PC-9 (cell line): ENCODE results near the gene SRRM5. TPM values are rescaled to one million over a fixed set of nuclear protein-coding genes. Genes with fewer than 3 reads are reported as not detected.

Experiments used
- BruUV-seq: library from RNA; stranded (reverse); fragments of 400-500 nt; replicated peaks from 2 replicates; lab custom pipeline; 2021; lab: Mats Ljungman, UMichigan
- CTCF ChIA-PET: fragments of 300-600 bp; sonication (Branson Sonifier 250); formaldehyde crosslinking; loops from one replicate; lab custom pipeline; 2022; ENCODE audit warnings: antibody characterized with exemption; lab: Charles Lee
- POLR2A ChIA-PET: fragments of 300-600 bp; sonication (Branson Sonifier 250); formaldehyde crosslinking; loops from one replicate; lab custom pipeline; 2022; ENCODE audit warnings: antibody characterized with exemption; ENCODE audit not compliant: unreplicated experiment; lab: Charles Lee
- DNase-seq, 2 experiments: peaks; one replicate each; pipeline versions ENCODE4 v3.0.0 to v3.0.0-alpha.2; 2015 to 2022; ENCODE audit warnings: mixed read lengths in 1 of 2
- H2AFZ ChIP-seq: fragments of 200-600 bp; sonication (generic); 2 replicates; pipeline ENCODE4 v1.8.1; 2017; ENCODE audit warnings: antibody characterized with exemption
- H3F3A ChIP-seq: fragments of 200-600 bp; sonication (generic); 2 replicates; pipeline ENCODE4 v1.8.1; 2017; ENCODE audit warnings: antibody characterized with exemption, mild to moderate bottlenecking, low read depth; ENCODE audit not compliant: insufficient read depth
- H3K27ac ChIP-seq: fragments of 200-600 bp; sonication (generic); 2 replicates; pipeline ENCODE4 v1.6.1; 2016; ENCODE audit warnings: mixed run types
- H3K27me3 ChIP-seq: fragments of 200-600 bp; sonication (generic); 2 replicates; pipeline ENCODE4 v1.6.1; 2016; ENCODE audit warnings: low read depth, mixed run types; ENCODE audit not compliant: insufficient read depth
- H3K36me3 ChIP-seq: fragments of 200-600 bp; sonication (generic); 2 replicates; pipeline ENCODE4 v1.6.1; 2016; ENCODE audit warnings: low read depth, mixed run types
- H3K4me1 ChIP-seq: fragments of 200-600 bp; sonication (generic); replicated peaks from 2 replicates; pipeline ENCODE4 v1.6.1; 2016; ENCODE audit warnings: mixed run types; ENCODE audit not compliant: insufficient read depth
- H3K4me2 ChIP-seq: fragments of 200-600 bp; sonication (generic); 2 replicates; pipeline ENCODE4 v1.6.1; 2017; ENCODE audit warnings: mixed run types
- H3K4me3 ChIP-seq: fragments of 200-600 bp; sonication (generic); 2 replicates; pipeline ENCODE4 v1.6.1; 2016; ENCODE audit warnings: mixed run types
- H3K79me2 ChIP-seq: fragments of 200-600 bp; sonication (generic); 2 replicates; pipeline ENCODE4 v1.6.1; 2017; ENCODE audit warnings: low read depth, mixed run types
- H3K9me2 ChIP-seq: fragments of 200-600 bp; sonication (generic); 2 replicates; pipeline ENCODE4 v1.8.1; 2017; ENCODE audit warnings: mild to moderate bottlenecking; ENCODE audit not compliant: insufficient read depth
- H3K9me3 ChIP-seq: fragments of 200-600 bp; sonication (generic); 2 replicates; pipeline ENCODE4 v1.8.1; 2016; ENCODE audit warnings: low read depth; ENCODE audit not compliant: insufficient read depth
- H4K20me1 ChIP-seq: fragments of 200-600 bp; sonication (generic); 2 replicates; pipeline ENCODE4 v1.8.1; 2017; ENCODE audit not compliant: insufficient read depth
- EZH2 ChIP-seq: fragments of 200-600 bp; sonication (generic); IDR thresholded peaks from 2 replicates; pipeline ENCODE4 v1.8.0; 2017; ENCODE audit warnings: antibody characterized with exemption, low read depth
- intact Hi-C: fragments of 100-400 bp; cut with micrococcal nuclease; formaldehyde crosslinking; loops from one replicate; pipeline ENCODE4 v1.10.0; 2022; ENCODE audit not compliant: unreplicated experiment
- total RNA-seq: library from RNA; stranded (reverse); gene quantifications from 2 replicates; pipeline ENCODE4 v1.2.3, GENCODE V29; 2021
- TF ChIP-seq, protein P1 (sequence below): fragments of 200-600 bp; sonication (generic); conservative IDR thresholded peaks from 2 replicates; pipeline ENCODE4 v1.6.1; 2017; ENCODE audit warnings: mixed run types, antibody characterized with exemption, mild to moderate bottlenecking, moderate library complexity

SRRM5 gene
- total RNA-seq, 1 experiment from 2014 or later: 0.37 TPM

DNA sequence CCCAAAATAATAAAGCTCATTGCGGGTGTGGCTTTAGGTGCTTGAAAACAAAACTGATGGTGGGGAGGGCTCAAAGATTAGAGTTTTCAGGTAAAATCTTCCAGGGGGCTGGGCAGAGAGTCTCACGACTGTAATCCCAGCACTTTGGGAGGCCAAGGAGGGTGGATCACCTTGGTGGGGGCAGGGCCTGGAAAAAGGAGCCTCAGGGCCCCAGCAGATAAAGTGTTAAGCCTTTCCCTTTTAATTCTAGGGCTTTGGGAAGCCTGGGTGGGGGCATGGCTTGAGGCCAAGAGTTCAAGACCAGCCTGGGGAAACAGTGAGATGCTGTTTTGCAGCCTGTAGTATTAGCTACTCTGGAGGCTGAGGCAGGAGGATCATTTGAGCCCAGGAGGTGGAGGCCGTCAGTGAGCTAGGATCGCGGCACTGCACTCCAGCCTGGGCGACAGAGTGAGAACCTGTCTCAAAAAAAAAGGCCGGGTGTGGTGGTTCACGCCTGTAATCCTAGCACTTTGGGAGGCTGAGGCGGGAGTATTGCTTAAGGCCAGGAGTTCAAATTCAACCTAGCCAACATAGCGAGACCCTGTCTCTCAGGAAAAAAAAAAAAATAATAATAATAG lies 17.7 kb upstream of the SRRM5 start:
- peaks cover 48% of the 10 kb centered on the region for H3K79me2 ChIP-seq
- H3F3A ChIP-seq: peaks cover 12% of the 10 kb centered on the region; the same call in 1 of the 2 replicates
- H3K9me3 ChIP-seq: no peaks in the 10 kb centered on the region
- DNase-seq: no peak
- no peak overlapping the region for H3K27ac ChIP-seq
- ChIA-PET CTCF (interaction anchor here (0.6 to 1.1 kb wide), 8 partner anchors 61 to 216 kb away, joined by 3 to 5 read pairs (median 4); partner anchors contain the start of gene ZNF575), POLR2A (interaction anchor here (0.5 to 0.6 kb wide), 2 partner anchors 74 to 171 kb away, joined by 3 read pairs; no protein-coding TSS in a partner anchor)
- peak overlapping the region; percentile 94 for H3K4me3 ChIP-seq
- BruUV-seq: no TSS peak
- no peaks in the 10 kb centered on the region for H3K9me2 ChIP-seq
- 0 out of 2 replicates have a peak, but pooled peaks cover 7% of the 10 kb centered on the region for H3K36me3 ChIP-seq
- H3K27me3 ChIP-seq: no peaks in the 10 kb centered on the region
- peaks cover 10% of the 10 kb centered on the region for H4K20me1 ChIP-seq
- H2AFZ ChIP-seq: no peak overlapping the region
- TF ChIP-seq EZH2: no peak
- TF ChIP-seq, protein P1, sequence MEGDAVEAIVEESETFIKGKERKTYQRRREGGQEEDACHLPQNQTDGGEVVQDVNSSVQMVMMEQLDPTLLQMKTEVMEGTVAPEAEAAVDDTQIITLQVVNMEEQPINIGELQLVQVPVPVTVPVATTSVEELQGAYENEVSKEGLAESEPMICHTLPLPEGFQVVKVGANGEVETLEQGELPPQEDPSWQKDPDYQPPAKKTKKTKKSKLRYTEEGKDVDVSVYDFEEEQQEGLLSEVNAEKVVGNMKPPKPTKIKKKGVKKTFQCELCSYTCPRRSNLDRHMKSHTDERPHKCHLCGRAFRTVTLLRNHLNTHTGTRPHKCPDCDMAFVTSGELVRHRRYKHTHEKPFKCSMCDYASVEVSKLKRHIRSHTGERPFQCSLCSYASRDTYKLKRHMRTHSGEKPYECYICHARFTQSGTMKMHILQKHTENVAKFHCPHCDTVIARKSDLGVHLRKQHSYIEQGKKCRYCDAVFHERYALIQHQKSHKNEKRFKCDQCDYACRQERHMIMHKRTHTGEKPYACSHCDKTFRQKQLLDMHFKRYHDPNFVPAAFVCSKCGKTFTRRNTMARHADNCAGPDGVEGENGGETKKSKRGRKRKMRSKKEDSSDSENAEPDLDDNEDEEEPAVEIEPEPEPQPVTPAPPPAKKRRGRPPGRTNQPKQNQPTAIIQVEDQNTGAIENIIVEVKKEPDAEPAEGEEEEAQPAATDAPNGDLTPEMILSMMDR: no peak
- peak overlapping the region; percentile 98 for H3K4me2 ChIP-seq
- H3K4me1 ChIP-seq: peaks cover 15% of the 10 kb centered on the region
- intact Hi-C loops: loop anchor here (10.0 kb wide), 1 partner anchor 159 kb away; no protein-coding TSS in a partner anchor

GRCh38 chr19:43594710-43595604 lies 16.9 kb upstream of the SRRM5 start:
- TF ChIP-seq, protein P1: peak; percentile 90
- no peak for TF ChIP-seq EZH2
- Histone ChIP-seq H2AFZ (peak overlapping the region; percentile 82), H3K27me3 (no peaks in the 10 kb centered on the region), H3K27ac (peak overlapping the region; percentile 49), H3F3A (peaks cover 12% of the 10 kb centered on the region; the same call in 1 of the 2 replicates), H3K36me3 (0 out of 2 replicates have a peak, but pooled peaks cover 7% of the 10 kb centered on the region), H3K9me3 (no peaks in the 10 kb centered on the region), H3K4me3 (peak overlapping the region; percentile 94), H4K20me1 (peaks cover 10% of the 10 kb centered on the region), H3K4me2 (peak overlapping the region; percentile 98), H3K79me2 (peaks cover 48% of the 10 kb centered on the region), H3K4me1 (peaks cover 15% of the 10 kb centered on the region), H3K9me2 (no peaks in the 10 kb centered on the region)
- DNase-seq: peak; percentile 38 to 70
- BruUV-seq: no TSS peak
- POLR2A ChIA-PET: interaction anchor here (0.5 to 0.6 kb wide), 2 partner anchors 74 to 170 kb away, joined by 3 read pairs; no protein-coding TSS in a partner anchor
- intact Hi-C loops: loop anchor here (1.0 to 10.0 kb wide), 2 partner anchors 160 to 214 kb away; no protein-coding TSS in a partner anchor
- CTCF ChIA-PET: interaction anchor here (0.6 to 1.1 kb wide), 9 partner anchors 19 to 215 kb away, joined by 3 to 5 read pairs (median 4); partner anchors contain the start of gene ZNF575

GRCh38 chr19:43595605-43595998 lies 16.3 kb upstream of the SRRM5 start:
- Histone ChIP-seq H4K20me1 (peaks cover 10% of the 10 kb centered on the region), H3K27me3 (no peaks in the 10 kb centered on the region), H3K36me3 (0 out of 2 replicates have a peak, but pooled peaks cover 7% of the 10 kb centered on the region), H2AFZ (peak overlapping the region; percentile 82), H3K79me2 (peaks cover 48% of the 10 kb centered on the region), H3K4me3 (peak overlapping the region; percentile 94), H3K9me3 (no peaks in the 10 kb centered on the region), H3K27ac (peak overlapping the region; percentile 49), H3F3A (peaks cover 12% of the 10 kb centered on the region; the same call in 1 of the 2 replicates), H3K9me2 (no peaks in the 10 kb centered on the region), H3K4me2 (peak overlapping the region; percentile 98), H3K4me1 (peaks cover 15% of the 10 kb centered on the region)
- ChIA-PET POLR2A (interaction anchor here (0.5 to 1.2 kb wide), 5 partner anchors 12 to 232 kb away, joined by 4 to 15 read pairs (median 6); partner anchors contain the start of gene ZNF283), CTCF (interaction anchor here (0.6 to 1.1 kb wide), 2 partner anchors 20 to 21 kb away, joined by 3 to 4 read pairs; no protein-coding TSS in a partner anchor)
- DNase-seq: no peak
- BruUV-seq: TSS peak; percentile 69
- TF ChIP-seq, protein P1: no peak
- TF ChIP-seq EZH2: no peak
- intact Hi-C loops: loop anchor here (1.0 to 10.0 kb wide), 2 partner anchors 161 to 214 kb away; no protein-coding TSS in a partner anchor
